ENCODE results near the gene HAUS5. TPM values are rescaled to one million over a fixed set of nuclear protein-coding genes. Genes with fewer than 3 reads are reported as not detected.

The HAUS5 gene
- total and polyA plus RNA-seq, 8 donors = 12.1 to 32.7 (median 24.8) TPM

GRCh38 chr19:35607661-35608060 lies 4.9 kb upstream of the HAUS5 start:
- Histone ChIP-seq H3K27me3 (no peaks in the 10 kb centered on the region), H3K4me1 (peaks cover 0 to 5% of the 10 kb centered on the region in 2 donors), H3K4me3 (no peak overlapping the region), H3K9me3 (peaks cover 0 to 16% of the 10 kb centered on the region in 2 donors), H3K27ac (no peak overlapping the region), H3K36me3 (no peaks in the 10 kb centered on the region)
- ATAC-seq (no peak), DNase-seq (no peak)
- TF ChIP-seq CTCF (IDR thresholded peaks at IDR 0.05) = no peak
- intact Hi-C loops (cut with DNase I) = no loop called here

- TF ChIP-seq CTCF (IDR thresholded peaks at IDR 0.05) = no peak
- ATAC-seq (no peak), DNase-seq (no peak)
- Histone ChIP-seq H3K9me3 (peaks cover 0 to 16% of the 10 kb centered on the region in 2 donors), H3K27me3 (no peaks in the 10 kb centered on the region), H3K4me3 (no peak overlapping the region), H3K27ac (no peak overlapping the region), H3K36me3 (no peaks in the 10 kb centered on the region), H3K4me1 (peaks cover 4 to 10% of the 10 kb centered on the region in 2 donors)
- intact Hi-C loops (cut with DNase I) = no loop called here
Measured at GRCh38 chr19:35608251-35608650, 4.3 kb upstream of the HAUS5 start.

- H3K9me3 ChIP-seq = peaks cover 0 to 16% of the 10 kb centered on the region in 2 donors
- intact Hi-C loops (cut with DNase I) = no loop called here
- H3K27ac ChIP-seq = no peak overlapping the region
- ATAC-seq (no peak), DNase-seq (no peak)
- H3K36me3 ChIP-seq = no peaks in the 10 kb centered on the region
- peaks cover 4 to 10% of the 10 kb centered on the region in 2 donors for H3K4me1 ChIP-seq
- no peaks in the 10 kb centered on the region for H3K27me3 ChIP-seq
- TF ChIP-seq CTCF (IDR thresholded peaks at IDR 0.05) = no peak
- no peak overlapping the region for H3K4me3 ChIP-seq
Measured at GRCh38 chr19:35609851-35610353, 2.6 kb upstream of the HAUS5 start.

GRCh38 chr19:35612224-35612558 lies 344 bp upstream of the HAUS5 start:
- TF ChIP-seq CTCF (IDR thresholded peaks at IDR 0.05) = no peak
- intact Hi-C loops (cut with DNase I) = no loop called here
- peak overlapping the region; percentile 33 to 60 for H3K27ac ChIP-seq

GRCh38 chr19:35613574-35613973 lies 1.0 kb downstream of the HAUS5 start:
- H3K9me3 ChIP-seq = no peaks in the 10 kb centered on the region
- H3K36me3 ChIP-seq = peaks cover 0 to 24% of the 10 kb centered on the region in 2 donors
- ATAC-seq = no peak
- H3K4me3 ChIP-seq = no peak overlapping the region
- no peaks in the 10 kb centered on the region for H3K27me3 ChIP-seq
- H3K27ac ChIP-seq = no peak overlapping the region
- peaks cover 4 to 10% of the 10 kb centered on the region in 2 donors for H3K4me1 ChIP-seq
- TF ChIP-seq CTCF (IDR thresholded peaks at IDR 0.05) = no peak
- DNase-seq = no peak
- intact Hi-C loops (cut with DNase I) = no loop called here

More at GRCh38 chr19:35612224-35612558, 344 bp upstream of the HAUS5 start:
- Histone ChIP-seq H3K9me3 (peaks cover 0 to 10% of the 10 kb centered on the region in 2 donors), H3K27me3 (no peaks in the 10 kb centered on the region), H3K36me3 (peaks cover 0 to 17% of the 10 kb centered on the region in 2 donors), H3K4me1 (peaks cover 4 to 10% of the 10 kb centered on the region in 2 donors), H3K4me3 (peak overlapping the region; percentile 74 to 93)
- DNase-seq = no peak
- no peak for ATAC-seq
